ENCODE data around the gene CEMIP2.

DNA sequence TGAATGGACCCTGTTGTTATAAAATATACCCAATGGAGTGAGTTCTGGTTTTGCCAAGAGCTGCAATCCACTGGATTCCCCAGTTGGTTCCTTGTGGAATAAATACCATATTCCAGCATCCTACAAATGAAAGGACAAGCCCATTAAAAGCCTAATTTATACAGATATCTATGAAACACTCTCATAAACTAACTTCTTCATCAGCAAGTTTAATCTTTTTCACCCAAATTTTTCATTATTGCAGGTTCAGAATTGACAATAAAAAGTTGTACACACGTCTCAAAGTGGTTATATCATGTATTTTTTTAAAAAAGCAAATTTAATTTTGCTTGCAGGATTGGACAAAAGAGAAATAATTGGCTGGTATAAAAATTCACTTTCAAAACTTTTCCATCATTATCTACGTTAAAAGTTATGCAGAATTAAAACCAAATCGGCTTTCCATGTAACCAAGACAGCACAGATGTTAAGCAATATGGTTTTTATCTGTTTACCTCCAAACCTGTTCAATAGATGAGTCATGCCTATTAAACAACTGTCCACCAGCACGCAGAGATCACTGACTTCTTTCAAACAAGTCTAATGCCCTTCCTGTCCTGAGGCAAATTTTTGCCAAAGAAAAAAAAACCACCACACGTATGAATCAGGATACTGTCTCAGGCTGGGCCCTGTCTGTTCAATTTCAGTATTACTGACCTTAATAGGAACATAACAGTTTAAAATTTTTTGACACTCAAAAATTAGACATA is 42.5 kb downstream of the CEMIP2 start:
- TF ChIP-seq CTCF (IDR thresholded peaks at IDR 0.05) (no peak), POLR2A (IDR thresholded peaks at IDR 0.05) (no peak)
